PC-3 (cell line): ENCODE measurements around the gene CCDC38. TPM values are rescaled to one million over a fixed set of nuclear protein-coding genes. Genes with fewer than 3 reads are reported as not detected.

Source experiments
- ATAC-seq: fragments of 200-7000 bp; cut with Tn5 transposase; 2 replicates; pipeline ENCODE4 v1.9.1; 2020; ENCODE audit warnings: mild to moderate bottlenecking, moderate library complexity
- BruUV-seq: library from RNA; stranded (reverse); fragments of 400-500 nt; replicated peaks from 2 replicates; lab custom pipeline; 2021; lab: Mats Ljungman, UMichigan
- CTCF ChIA-PET: fragments of 300-600 bp; sonication (Branson Sonifier 250); formaldehyde crosslinking; loops from one replicate; lab custom pipeline; 2022; ENCODE audit warnings: antibody characterized with exemption; lab: Charles Lee
- POLR2A ChIA-PET: fragments of 300-600 bp; sonication (Branson Sonifier 250); formaldehyde crosslinking; loops from one replicate; lab custom pipeline; 2022; ENCODE audit warnings: antibody characterized with exemption; ENCODE audit not compliant: unreplicated experiment; lab: Charles Lee
- DNase-seq: peaks from one replicate; pipeline ENCODE4 v3.0.0-alpha.2; 2015
- H2AFZ ChIP-seq: fragments of 300-600 bp; sonication (generic); 2 replicates; pipeline ENCODE4 v1.6.0; 2016; ENCODE audit warnings: antibody characterized with exemption, low read length
- H3F3A ChIP-seq: fragments of 300-600 bp; sonication (generic); one replicate; pipeline ENCODE4 v1.6.0; 2017; ENCODE audit warnings: antibody characterized with exemption, low read length, control low read depth, mild to moderate bottlenecking; ENCODE audit not compliant: unreplicated experiment
- H3K27ac ChIP-seq: fragments of 300-600 bp; sonication (generic); 2 replicates; pipeline ENCODE4 v1.5.1; 2016; ENCODE audit warnings: mild to moderate bottlenecking, low read length
- H3K27me3 ChIP-seq: fragments of 300-600 bp; sonication (generic); 2 replicates; pipeline ENCODE4 v1.6.1; 2016; ENCODE audit warnings: low read length, mixed read lengths
- H3K36me3 ChIP-seq: fragments of 300-600 bp; sonication (generic); 2 replicates; pipeline ENCODE4 v1.6.1; 2016; ENCODE audit warnings: low read depth, mixed run types, low read length, mixed read lengths
- H3K4me1 ChIP-seq: fragments of 300-600 bp; sonication (generic); 2 replicates; pipeline ENCODE4 v1.5.1; 2016; ENCODE audit warnings: low read length; ENCODE audit not compliant: insufficient read depth
- H3K4me2 ChIP-seq: fragments of 300-600 bp; sonication (generic); 2 replicates; pipeline ENCODE4 v1.6.0; 2016; ENCODE audit warnings: low read length
- H3K4me3 ChIP-seq: fragments of 300-600 bp; sonication (generic); 2 replicates; pipeline ENCODE4 v1.5.1; 2016; ENCODE audit warnings: mild to moderate bottlenecking, low read length, mixed read lengths
- H3K79me2 ChIP-seq: fragments of 300-600 bp; sonication (generic); 2 replicates; pipeline ENCODE4 v1.6.1; 2017; ENCODE audit warnings: low read length, mixed read lengths
- H3K9ac ChIP-seq: fragments of 300-600 bp; sonication (generic); 2 replicates; pipeline ENCODE4 v1.6.0; 2016; ENCODE audit warnings: mild to moderate bottlenecking, low read length
- H3K9me2 ChIP-seq: fragments of 300-600 bp; sonication (generic); replicated peaks from 2 replicates; pipeline ENCODE4 v1.6.1; 2016; ENCODE audit warnings: mixed run types, low read length, mixed read lengths
- H3K9me3 ChIP-seq: fragments of 300-600 bp; sonication (generic); 2 replicates; pipeline ENCODE4 v1.6.1; 2016; ENCODE audit warnings: low read length, mixed read lengths
- H4K20me1 ChIP-seq: fragments of 300-600 bp; sonication (generic); 2 replicates; pipeline ENCODE4 v1.6.1; 2016; ENCODE audit warnings: low read length, mixed read lengths
- EZH2 ChIP-seq: fragments of 300-600 bp; sonication (generic); IDR thresholded peaks from one replicate; pipeline ENCODE4 v1.6.1; 2017; ENCODE audit warnings: antibody characterized with exemption, mild to moderate bottlenecking, low read length; ENCODE audit not compliant: unreplicated experiment
- EZH2phosphoT487 ChIP-seq: fragments of 300-600 bp; sonication (generic); IDR thresholded peaks from 2 replicates; pipeline ENCODE4 v1.6.1; 2018; ENCODE audit warnings: mild to moderate bottlenecking, antibody characterized with exemption, low read length, borderline replicate concordance
- intact Hi-C: fragments of 100-400 bp; cut with micrococcal nuclease; formaldehyde crosslinking; loops from 2 replicates; pipeline ENCODE4 v1.9.0; 2023
- total RNA-seq: library from RNA; depleted of rRNA; stranded (reverse); fragments of >200 nt; gene quantifications from 2 replicates; pipeline ENCODE4 v1.2.3, GENCODE V29; 2014
- TF ChIP-seq, protein P1 (sequence below): fragments of 300-600 bp; sonication (generic); conservative IDR thresholded peaks from 2 replicates; pipeline ENCODE4 v1.5.1; 2017; ENCODE audit warnings: antibody characterized with exemption, low read depth, mild to moderate bottlenecking, low read length

Gene CCDC38
- total RNA-seq, 1 experiment from 2014 or later, result not detected

DNA sequence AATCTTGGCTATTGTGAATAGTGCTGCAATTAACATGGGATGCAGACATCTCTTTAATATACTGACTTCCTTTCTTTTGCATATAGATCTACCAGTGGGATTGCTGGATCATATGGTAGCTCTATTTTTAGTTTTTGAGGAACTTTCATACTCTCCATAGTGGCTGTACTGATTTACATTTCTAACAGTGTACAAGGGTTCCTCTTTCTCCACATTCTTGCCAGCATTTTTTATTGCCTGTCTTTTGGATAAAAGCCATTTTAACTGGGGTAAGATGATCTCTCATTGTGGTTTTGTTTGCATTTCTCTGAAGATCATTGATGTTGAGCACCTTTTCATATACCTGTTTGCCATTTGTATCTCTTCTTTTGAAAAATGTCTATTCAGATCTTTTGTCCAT, 9.1 kb upstream of the CCDC38 start:
- H2AFZ ChIP-seq, result no peak overlapping the region
- DNase-seq, result peak; percentile 67

DNA sequence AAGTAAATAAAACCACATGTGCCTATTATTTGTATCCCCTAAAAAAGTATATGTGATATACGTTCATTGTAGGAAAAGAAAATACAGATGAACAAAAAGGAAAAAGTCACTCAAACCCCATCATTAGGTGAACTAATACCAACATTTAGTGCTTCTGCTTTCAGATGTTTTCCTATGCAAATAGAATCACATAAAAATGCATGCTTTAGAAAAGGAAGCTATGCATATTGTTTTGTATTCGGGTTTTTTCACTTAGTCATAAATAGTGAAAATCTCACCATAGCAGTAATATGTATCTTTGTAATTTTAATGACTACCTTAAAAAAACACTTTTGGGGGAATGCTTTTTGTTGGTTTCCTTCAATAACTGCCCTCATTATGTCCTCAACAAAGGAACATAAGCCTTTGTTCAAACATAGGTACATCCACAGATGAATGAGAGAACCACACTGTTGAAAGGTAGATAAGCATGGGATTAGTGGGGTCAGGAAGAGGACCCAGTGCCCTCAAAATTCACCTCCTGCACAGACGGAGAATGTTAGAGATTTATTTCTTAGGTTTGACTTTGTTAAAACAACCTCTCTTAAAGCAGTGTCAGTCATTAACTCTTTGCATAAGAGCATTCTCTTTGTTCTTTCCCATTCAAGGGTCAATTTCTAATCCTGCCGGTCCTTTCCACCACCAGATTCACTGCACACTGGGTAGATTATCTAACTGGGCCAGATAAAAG, 7.2 kb upstream of the CCDC38 start:
- H3K36me3 ChIP-seq, result no peaks in the 10 kb centered on the region
- H3K27ac ChIP-seq, result no peak overlapping the region
- no peak for TF ChIP-seq EZH2phosphoT487
- TF ChIP-seq, protein P1, sequence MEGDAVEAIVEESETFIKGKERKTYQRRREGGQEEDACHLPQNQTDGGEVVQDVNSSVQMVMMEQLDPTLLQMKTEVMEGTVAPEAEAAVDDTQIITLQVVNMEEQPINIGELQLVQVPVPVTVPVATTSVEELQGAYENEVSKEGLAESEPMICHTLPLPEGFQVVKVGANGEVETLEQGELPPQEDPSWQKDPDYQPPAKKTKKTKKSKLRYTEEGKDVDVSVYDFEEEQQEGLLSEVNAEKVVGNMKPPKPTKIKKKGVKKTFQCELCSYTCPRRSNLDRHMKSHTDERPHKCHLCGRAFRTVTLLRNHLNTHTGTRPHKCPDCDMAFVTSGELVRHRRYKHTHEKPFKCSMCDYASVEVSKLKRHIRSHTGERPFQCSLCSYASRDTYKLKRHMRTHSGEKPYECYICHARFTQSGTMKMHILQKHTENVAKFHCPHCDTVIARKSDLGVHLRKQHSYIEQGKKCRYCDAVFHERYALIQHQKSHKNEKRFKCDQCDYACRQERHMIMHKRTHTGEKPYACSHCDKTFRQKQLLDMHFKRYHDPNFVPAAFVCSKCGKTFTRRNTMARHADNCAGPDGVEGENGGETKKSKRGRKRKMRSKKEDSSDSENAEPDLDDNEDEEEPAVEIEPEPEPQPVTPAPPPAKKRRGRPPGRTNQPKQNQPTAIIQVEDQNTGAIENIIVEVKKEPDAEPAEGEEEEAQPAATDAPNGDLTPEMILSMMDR, result no peak
- TF ChIP-seq EZH2, result no peak
- no peaks in the 10 kb centered on the region for H3K9me3 ChIP-seq
- H3K9me2 ChIP-seq, result no peaks in the 10 kb centered on the region
- H3K79me2 ChIP-seq, result no peaks in the 10 kb centered on the region
- no peaks in the 10 kb centered on the region for H4K20me1 ChIP-seq
- no peaks in the 10 kb centered on the region for H3F3A ChIP-seq
- ATAC-seq (no peak), DNase-seq (no peak)
- no peaks in the 10 kb centered on the region for H3K27me3 ChIP-seq
- ChIA-PET POLR2A (no interaction called here), CTCF (no interaction called here)
- H3K4me1 ChIP-seq, result peaks cover 7% of the 10 kb centered on the region; the same call in 1 of the 2 replicates
- intact Hi-C loops, result no loop called here
- H2AFZ ChIP-seq, result no peak overlapping the region
- no TSS peak for BruUV-seq
- H3K4me2 ChIP-seq, result no peak overlapping the region
- H3K4me3 ChIP-seq, result no peak overlapping the region
- no peak overlapping the region for H3K9ac ChIP-seq

More for the DNA sequence above, 9.1 kb upstream of the CCDC38 start:
- Histone ChIP-seq H3K27me3 (no peaks in the 10 kb centered on the region), H3K4me2 (no peak overlapping the region), H3K9me2 (no peaks in the 10 kb centered on the region), H3K4me1 (peaks cover 7% of the 10 kb centered on the region; the same call in 1 of the 2 replicates), H3K9ac (no peak overlapping the region), H3K79me2 (no peaks in the 10 kb centered on the region), H3F3A (no peaks in the 10 kb centered on the region), H3K4me3 (no peak overlapping the region), H3K27ac (no peak overlapping the region), H4K20me1 (no peaks in the 10 kb centered on the region), H3K9me3 (no peaks in the 10 kb centered on the region), H3K36me3 (no peaks in the 10 kb centered on the region)
- ChIA-PET CTCF (no interaction called here), POLR2A (interaction anchor here (0.7 kb wide), 1 partner anchor 8 kb away, joined by 3 read pairs; the partner anchor contains the start of gene AMDHD1)
- TF ChIP-seq EZH2phosphoT487 (no peak), EZH2 (no peak)
- TF ChIP-seq, protein P1, result no peak
- intact Hi-C loops, result no loop called here
- BruUV-seq, result no TSS peak
- peak; percentile 69 for ATAC-seq
